Stimulated activated naive B cell treated with anti-CD40 and anti-IgM and Interleukin-4, amounts not matched to agents 10 μg/mL and 1 μg/mL and 100 μg/mL, for 72 hours (primary cell): ENCODE data around the gene CRTC1.

Experiments used
- ATAC-seq, 2 donors: fragments of 150-1000 bp; cut with Tn5 transposase; replicated peaks; 2 replicates each; pipeline ENCODE4 v1.10.0; 2021; ENCODE audit warnings: moderate library complexity in 1 of 2
- DNase-seq: peaks from one replicate; pipeline ENCODE4 v3.0.0; 2021
- H3K27ac Mint-ChIP-seq: one replicate; pipeline ENCODE4 v1.8.0; 2022; ENCODE audit warnings: mild to moderate bottlenecking, mixed read lengths
- H3K27me3 Mint-ChIP-seq, 2 donors: one replicate each; pipeline ENCODE4 v1.8.0; 2022; ENCODE audit warnings: mixed read lengths in 2 of 2
- H3K36me3 Mint-ChIP-seq, 2 donors: one replicate each; pipeline ENCODE4 v1.8.0; 2022; ENCODE audit warnings: mixed read lengths in 2 of 2, mild to moderate bottlenecking in 1 of 2
- H3K4me1 Mint-ChIP-seq, 2 donors: one replicate each; pipeline ENCODE4 v1.8.0; 2022; ENCODE audit warnings: mixed read lengths in 2 of 2, mild to moderate bottlenecking in 1 of 2
- H3K4me3 Mint-ChIP-seq, 2 donors: one replicate each; pipeline ENCODE4 v1.8.0; 2022; ENCODE audit warnings: mild to moderate bottlenecking in 2 of 2, mixed read lengths in 2 of 2, moderate library complexity in 1 of 2
- H3K9me3 Mint-ChIP-seq, 2 donors: one replicate each; pipeline ENCODE4 v1.8.0; 2022; ENCODE audit warnings: mixed read lengths in 2 of 2, mild to moderate bottlenecking in 1 of 2

The CRTC1 gene

GRCh38 chr19:18685597-18686190 lies 2.2 kb downstream of the CRTC1 start:
- Mint-ChIP-seq H3K36me3 (peaks cover 0 to 8% of the 10 kb centered on the region in 2 donors), H3K4me1 (peaks cover 24 to 55% of the 10 kb centered on the region in 2 donors), H3K9me3 (no peaks in the 10 kb centered on the region), H3K4me3 (no peak overlapping the region), H3K27ac (no peak overlapping the region), H3K27me3 (no peaks in the 10 kb centered on the region)
- DNase-seq (no peak), ATAC-seq (no peak)

- peaks cover 0 to 13% of the 10 kb centered on the region in 2 donors for H3K36me3 Mint-ChIP-seq
- DNase-seq, result no peak
- H3K4me1 Mint-ChIP-seq, result peaks cover 25 to 52% of the 10 kb centered on the region in 2 donors
- no peak for ATAC-seq
- H3K4me3 Mint-ChIP-seq, result no peak overlapping the region
- H3K27ac Mint-ChIP-seq, result peak overlapping the region; percentile 56
- no peaks in the 10 kb centered on the region for H3K27me3 Mint-ChIP-seq
- H3K9me3 Mint-ChIP-seq, result no peaks in the 10 kb centered on the region
Measured at GRCh38 chr19:18687740-18688465, 4.4 kb downstream of the CRTC1 start.

GRCh38 chr19:18696023-18696422 lies 12.5 kb downstream of the CRTC1 start:
- Mint-ChIP-seq H3K27ac (peak overlapping the region; percentile 26), H3K36me3 (peaks cover 3 to 5% of the 10 kb centered on the region in 2 donors), H3K27me3 (no peaks in the 10 kb centered on the region), H3K4me1 (peaks cover 43 to 65% of the 10 kb centered on the region in 2 donors), H3K9me3 (no peaks in the 10 kb centered on the region), H3K4me3 (peak overlapping the region in 1 of 2 donors; percentile 41)
- no peak for DNase-seq
- no peak for ATAC-seq

- Mint-ChIP-seq H3K9me3 (no peaks in the 10 kb centered on the region), H3K4me3 (no peak overlapping the region), H3K27me3 (no peaks in the 10 kb centered on the region), H3K36me3 (peaks cover 0 to 3% of the 10 kb centered on the region in 2 donors), H3K27ac (no peak overlapping the region), H3K4me1 (peaks cover 45 to 67% of the 10 kb centered on the region in 2 donors)
- ATAC-seq (no peak), DNase-seq (no peak)
Measured at GRCh38 chr19:18697680-18698079, 14.2 kb downstream of the CRTC1 start.

- Mint-ChIP-seq H3K27ac (no peak overlapping the region), H3K9me3 (no peaks in the 10 kb centered on the region), H3K27me3 (no peaks in the 10 kb centered on the region), H3K4me3 (no peak overlapping the region), H3K36me3 (peaks cover 0 to 3% of the 10 kb centered on the region in 2 donors), H3K4me1 (peaks cover 45 to 67% of the 10 kb centered on the region in 2 donors)
- DNase-seq, result no peak
- ATAC-seq, result no peak
Measured at GRCh38 chr19:18698321-18699167, 15.1 kb downstream of the CRTC1 start.

GRCh38 chr19:18699403-18700054 lies 16.0 kb downstream of the CRTC1 start:
- peak overlapping the region; percentile 75 to 88 for H3K4me3 Mint-ChIP-seq
- H3K4me1 Mint-ChIP-seq, result peaks cover 44 to 65% of the 10 kb centered on the region in 2 donors
- H3K27ac Mint-ChIP-seq, result peak overlapping the region; percentile 90
- no peaks in the 10 kb centered on the region for H3K27me3 Mint-ChIP-seq
- ATAC-seq (no peak), DNase-seq (no peak)
- H3K9me3 Mint-ChIP-seq, result no peaks in the 10 kb centered on the region
- H3K36me3 Mint-ChIP-seq, result peaks cover 0 to 3% of the 10 kb centered on the region in 2 donors

- Mint-ChIP-seq H3K27me3 (no peaks in the 10 kb centered on the region), H3K9me3 (no peaks in the 10 kb centered on the region), H3K36me3 (peaks cover 0 to 3% of the 10 kb centered on the region in 2 donors), H3K4me1 (peaks cover 38 to 60% of the 10 kb centered on the region in 2 donors), H3K27ac (peak overlapping the region; percentile 67), H3K4me3 (peak overlapping the region; percentile 75 to 88)
- ATAC-seq (peak; percentile 91 to 94), DNase-seq (peak; percentile 73)
Measured at GRCh38 chr19:18700501-18701249, 17.2 kb downstream of the CRTC1 start.

GRCh38 chr19:18701250-18701608 lies 17.7 kb downstream of the CRTC1 start:
- H3K4me3 Mint-ChIP-seq, result peak overlapping the region; percentile 75 to 88
- no peaks in the 10 kb centered on the region for H3K36me3 Mint-ChIP-seq
- H3K9me3 Mint-ChIP-seq, result no peaks in the 10 kb centered on the region
- peak overlapping the region; percentile 67 for H3K27ac Mint-ChIP-seq
- DNase-seq (no peak), ATAC-seq (peak; percentile 8)
- H3K4me1 Mint-ChIP-seq, result peaks cover 34 to 54% of the 10 kb centered on the region in 2 donors
- no peaks in the 10 kb centered on the region for H3K27me3 Mint-ChIP-seq

- H3K4me3 Mint-ChIP-seq, result no peak overlapping the region
- H3K27ac Mint-ChIP-seq, result no peak overlapping the region
- DNase-seq (no peak), ATAC-seq (no peak)
- H3K36me3 Mint-ChIP-seq, result no peaks in the 10 kb centered on the region
- peaks cover 29 to 52% of the 10 kb centered on the region in 2 donors for H3K4me1 Mint-ChIP-seq
- no peaks in the 10 kb centered on the region for H3K9me3 Mint-ChIP-seq
- H3K27me3 Mint-ChIP-seq, result no peaks in the 10 kb centered on the region
Measured at GRCh38 chr19:18704054-18704453, 20.6 kb downstream of the CRTC1 start.

GRCh38 chr19:18704971-18705370 lies 21.5 kb downstream of the CRTC1 start:
- Mint-ChIP-seq H3K9me3 (no peaks in the 10 kb centered on the region), H3K27ac (no peak overlapping the region), H3K36me3 (no peaks in the 10 kb centered on the region), H3K27me3 (no peaks in the 10 kb centered on the region), H3K4me3 (no peak overlapping the region), H3K4me1 (peaks cover 27 to 52% of the 10 kb centered on the region in 2 donors)
- DNase-seq (no peak), ATAC-seq (no peak)

- H3K4me3 Mint-ChIP-seq, result no peak overlapping the region
- H3K4me1 Mint-ChIP-seq, result peaks cover 25 to 36% of the 10 kb centered on the region in 2 donors
- ATAC-seq, result no peak
- H3K27me3 Mint-ChIP-seq, result no peaks in the 10 kb centered on the region
- no peaks in the 10 kb centered on the region for H3K36me3 Mint-ChIP-seq
- DNase-seq, result no peak
- H3K9me3 Mint-ChIP-seq, result no peaks in the 10 kb centered on the region
- no peak overlapping the region for H3K27ac Mint-ChIP-seq
Measured at GRCh38 chr19:18708452-18709231, 25.2 kb downstream of the CRTC1 start.

GRCh38 chr19:18709546-18709945 lies 26.1 kb downstream of the CRTC1 start:
- DNase-seq (no peak), ATAC-seq (no peak)
- Mint-ChIP-seq H3K27ac (no peak overlapping the region), H3K9me3 (no peaks in the 10 kb centered on the region), H3K27me3 (no peaks in the 10 kb centered on the region), H3K36me3 (no peaks in the 10 kb centered on the region), H3K4me1 (peaks cover 25 to 36% of the 10 kb centered on the region in 2 donors), H3K4me3 (no peak overlapping the region)

GRCh38 chr19:18710186-18710585 lies 26.7 kb downstream of the CRTC1 start:
- Mint-ChIP-seq H3K27me3 (no peaks in the 10 kb centered on the region), H3K4me3 (no peak overlapping the region), H3K36me3 (no peaks in the 10 kb centered on the region), H3K9me3 (no peaks in the 10 kb centered on the region), H3K4me1 (peaks cover 26 to 37% of the 10 kb centered on the region in 2 donors), H3K27ac (no peak overlapping the region)
- no peak for DNase-seq
- ATAC-seq, result no peak
